ENCODE results near the gene C19orf38.
A peak's percentile ranks its signal among the peaks of the same experiment; 100 is the strongest.

DNA sequence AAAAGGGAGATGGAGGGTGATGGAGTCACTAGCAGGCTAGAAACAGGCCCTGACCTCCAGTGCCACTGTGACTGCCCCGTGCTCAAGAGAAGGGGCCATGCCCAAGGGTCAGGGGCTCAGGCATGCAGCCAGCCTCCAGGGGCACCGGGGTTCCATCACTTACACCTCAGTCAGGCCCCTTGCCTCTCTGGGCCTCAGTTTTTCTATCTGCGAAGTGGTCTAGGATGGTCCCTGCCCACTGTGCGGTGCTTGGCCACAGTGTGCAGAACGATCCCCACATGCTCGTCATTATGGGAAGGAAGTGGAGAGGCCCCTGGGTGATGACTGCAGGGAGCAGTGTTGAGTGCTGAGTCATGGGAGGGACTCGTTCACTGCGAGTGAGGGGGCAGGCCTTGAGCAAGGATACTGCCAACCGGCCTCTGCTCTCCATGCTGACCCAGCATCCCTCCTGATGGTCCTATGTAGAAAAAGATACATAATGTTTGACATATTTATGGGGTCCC is 35.3 kb upstream of the C19orf38 start:
- TF ChIP-seq CHD1 (IDR thresholded peaks at IDR 0.05; ENCODE audit: low read depth, low read length) (0 out of 2 replicates have a peak, but pooled peaks have one; percentile 30), MAZ (IDR thresholded peaks at IDR 0.05; ENCODE audit: borderline replicate concordance, low read depth, low read length) (peak; percentile 90), POLR2A (IDR thresholded peaks at IDR 0.05; ENCODE audit: low read depth, low read length) (no peak), RAD21 (IDR thresholded peaks at IDR 0.05; ENCODE audit: low read length) (peak; percentile 35; the same call in 1 of the 2 replicates), BHLHE40 (IDR thresholded peaks at IDR 0.05; ENCODE audit: low read depth, low read length) (peak; percentile 55)
- TF ChIP-seq, protein P1, sequence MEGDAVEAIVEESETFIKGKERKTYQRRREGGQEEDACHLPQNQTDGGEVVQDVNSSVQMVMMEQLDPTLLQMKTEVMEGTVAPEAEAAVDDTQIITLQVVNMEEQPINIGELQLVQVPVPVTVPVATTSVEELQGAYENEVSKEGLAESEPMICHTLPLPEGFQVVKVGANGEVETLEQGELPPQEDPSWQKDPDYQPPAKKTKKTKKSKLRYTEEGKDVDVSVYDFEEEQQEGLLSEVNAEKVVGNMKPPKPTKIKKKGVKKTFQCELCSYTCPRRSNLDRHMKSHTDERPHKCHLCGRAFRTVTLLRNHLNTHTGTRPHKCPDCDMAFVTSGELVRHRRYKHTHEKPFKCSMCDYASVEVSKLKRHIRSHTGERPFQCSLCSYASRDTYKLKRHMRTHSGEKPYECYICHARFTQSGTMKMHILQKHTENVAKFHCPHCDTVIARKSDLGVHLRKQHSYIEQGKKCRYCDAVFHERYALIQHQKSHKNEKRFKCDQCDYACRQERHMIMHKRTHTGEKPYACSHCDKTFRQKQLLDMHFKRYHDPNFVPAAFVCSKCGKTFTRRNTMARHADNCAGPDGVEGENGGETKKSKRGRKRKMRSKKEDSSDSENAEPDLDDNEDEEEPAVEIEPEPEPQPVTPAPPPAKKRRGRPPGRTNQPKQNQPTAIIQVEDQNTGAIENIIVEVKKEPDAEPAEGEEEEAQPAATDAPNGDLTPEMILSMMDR (conservative IDR thresholded peaks at IDR 0.05; ENCODE audit: low read depth, low read length), result 0 out of 2 replicates have a peak, but pooled peaks have one; percentile 20
- TF ChIP-seq, protein P2, sequence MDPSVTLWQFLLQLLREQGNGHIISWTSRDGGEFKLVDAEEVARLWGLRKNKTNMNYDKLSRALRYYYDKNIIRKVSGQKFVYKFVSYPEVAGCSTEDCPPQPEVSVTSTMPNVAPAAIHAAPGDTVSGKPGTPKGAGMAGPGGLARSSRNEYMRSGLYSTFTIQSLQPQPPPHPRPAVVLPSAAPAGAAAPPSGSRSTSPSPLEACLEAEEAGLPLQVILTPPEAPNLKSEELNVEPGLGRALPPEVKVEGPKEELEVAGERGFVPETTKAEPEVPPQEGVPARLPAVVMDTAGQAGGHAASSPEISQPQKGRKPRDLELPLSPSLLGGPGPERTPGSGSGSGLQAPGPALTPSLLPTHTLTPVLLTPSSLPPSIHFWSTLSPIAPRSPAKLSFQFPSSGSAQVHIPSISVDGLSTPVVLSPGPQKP (IDR thresholded peaks at IDR 0.05; ENCODE audit: borderline replicate concordance, low read depth, low read length), result no peak
- TF ChIP-seq, protein P3, sequence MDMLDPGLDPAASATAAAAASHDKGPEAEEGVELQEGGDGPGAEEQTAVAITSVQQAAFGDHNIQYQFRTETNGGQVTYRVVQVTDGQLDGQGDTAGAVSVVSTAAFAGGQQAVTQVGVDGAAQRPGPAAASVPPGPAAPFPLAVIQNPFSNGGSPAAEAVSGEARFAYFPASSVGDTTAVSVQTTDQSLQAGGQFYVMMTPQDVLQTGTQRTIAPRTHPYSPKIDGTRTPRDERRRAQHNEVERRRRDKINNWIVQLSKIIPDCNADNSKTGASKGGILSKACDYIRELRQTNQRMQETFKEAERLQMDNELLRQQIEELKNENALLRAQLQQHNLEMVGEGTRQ (IDR thresholded peaks at IDR 0.05; ENCODE audit: low read depth, low read length), result no peak

Data from IMR-90 (cell line).